ENCODE data around the gene TP53TG5. TPM values are rescaled to one million over a fixed set of nuclear protein-coding genes. Genes with fewer than 3 reads are reported as not detected.

Gene TP53TG5
- total RNA-seq, 4 donors from 2014 or later = not detected

DNA sequence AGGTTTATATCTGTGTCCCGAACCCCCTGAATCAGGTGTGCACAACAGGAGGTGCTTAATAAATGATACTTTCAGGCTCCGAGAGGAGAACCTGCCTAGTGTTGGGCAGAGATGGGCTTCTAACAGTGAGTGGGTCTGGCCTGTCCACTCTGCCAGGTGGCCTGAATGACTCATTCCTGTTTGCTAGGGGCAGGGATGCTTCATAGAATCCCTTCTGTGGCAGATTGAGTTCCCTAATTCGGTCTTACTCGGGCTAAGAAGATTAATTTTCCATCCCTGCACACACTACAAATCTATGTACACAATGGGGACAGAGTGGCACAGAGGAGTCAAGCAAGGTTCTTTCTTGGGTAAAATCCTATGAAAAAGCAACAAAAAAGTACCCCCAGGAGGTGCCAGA, 49.7 kb downstream of the TP53TG5 start:
- Histone ChIP-seq H3K36me3 (peaks cover 52 to 57% of the 10 kb centered on the region in 2 donors), H3K9me3 (no peaks in the 10 kb centered on the region), H3K27me3 (no peaks in the 10 kb centered on the region), H3K4me3 (replicated peaks in 1 of 3) (no peak overlapping the region), H3K4me1 (peaks cover 0 to 4% of the 10 kb centered on the region in 2 donors), H3K27ac (no peak overlapping the region)
- WGBS, 2 donors = 92% methylated on average over 4 of the region's 4 CpGs
- no peak for DNase-seq
- TF ChIP-seq POLR2A (IDR thresholded peaks at IDR 0.05) = no peak
- TF ChIP-seq, protein P1, sequence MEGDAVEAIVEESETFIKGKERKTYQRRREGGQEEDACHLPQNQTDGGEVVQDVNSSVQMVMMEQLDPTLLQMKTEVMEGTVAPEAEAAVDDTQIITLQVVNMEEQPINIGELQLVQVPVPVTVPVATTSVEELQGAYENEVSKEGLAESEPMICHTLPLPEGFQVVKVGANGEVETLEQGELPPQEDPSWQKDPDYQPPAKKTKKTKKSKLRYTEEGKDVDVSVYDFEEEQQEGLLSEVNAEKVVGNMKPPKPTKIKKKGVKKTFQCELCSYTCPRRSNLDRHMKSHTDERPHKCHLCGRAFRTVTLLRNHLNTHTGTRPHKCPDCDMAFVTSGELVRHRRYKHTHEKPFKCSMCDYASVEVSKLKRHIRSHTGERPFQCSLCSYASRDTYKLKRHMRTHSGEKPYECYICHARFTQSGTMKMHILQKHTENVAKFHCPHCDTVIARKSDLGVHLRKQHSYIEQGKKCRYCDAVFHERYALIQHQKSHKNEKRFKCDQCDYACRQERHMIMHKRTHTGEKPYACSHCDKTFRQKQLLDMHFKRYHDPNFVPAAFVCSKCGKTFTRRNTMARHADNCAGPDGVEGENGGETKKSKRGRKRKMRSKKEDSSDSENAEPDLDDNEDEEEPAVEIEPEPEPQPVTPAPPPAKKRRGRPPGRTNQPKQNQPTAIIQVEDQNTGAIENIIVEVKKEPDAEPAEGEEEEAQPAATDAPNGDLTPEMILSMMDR (IDR thresholded peaks at IDR 0.05) = no peak
- intact Hi-C loops (cut with DNase I) = no loop called here

GRCh38 chr20:45325371-45325770, 52.8 kb downstream of the TP53TG5 start:
- no peaks in the 10 kb centered on the region for H3K9me3 ChIP-seq
- H3K36me3 ChIP-seq = peaks cover 31 to 42% of the 10 kb centered on the region in 2 donors
- peaks cover 0 to 4% of the 10 kb centered on the region in 2 donors for H3K4me1 ChIP-seq
- intact Hi-C loops (cut with DNase I) = no loop called here
- TF ChIP-seq POLR2A (IDR thresholded peaks at IDR 0.05) = no peak
- TF ChIP-seq, protein P1 (IDR thresholded peaks at IDR 0.05) = no peak
- H3K4me3 ChIP-seq (replicated peaks in 1 of 3) = no peak overlapping the region
- no peak overlapping the region for H3K27ac ChIP-seq
- 79 to 93% methylated on average over 3 to 6 of the region's 6 CpGs for WGBS, 2 donors
- DNase-seq = no peak
- H3K27me3 ChIP-seq = no peaks in the 10 kb centered on the region

DNA sequence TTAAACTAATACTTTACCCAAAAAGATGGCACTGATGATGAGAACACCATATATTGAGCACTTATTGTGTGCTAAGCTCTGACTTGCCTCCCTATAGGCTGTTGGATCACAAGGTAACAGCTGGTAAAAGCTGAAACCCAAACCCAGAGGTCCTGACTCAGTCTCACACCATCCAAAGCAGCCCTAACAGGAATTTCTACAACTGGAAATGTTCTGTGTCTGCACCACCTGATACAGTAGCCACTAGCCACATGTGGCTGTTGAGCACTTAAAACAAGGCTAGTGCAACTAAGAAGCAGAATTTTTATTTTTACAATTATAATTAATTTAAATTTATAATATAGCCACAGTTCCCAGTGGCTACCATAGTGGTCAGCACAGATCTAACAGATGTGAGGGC, 54.4 kb downstream of the TP53TG5 start:
- Histone ChIP-seq H3K9me3 (no peaks in the 10 kb centered on the region), H3K4me1 (no peaks in the 10 kb centered on the region), H3K27ac (no peak overlapping the region), H3K27me3 (no peaks in the 10 kb centered on the region), H3K36me3 (peaks cover 21 to 26% of the 10 kb centered on the region in 2 donors), H3K4me3 (replicated peaks in 1 of 3) (no peak overlapping the region)
- intact Hi-C loops (cut with DNase I) = no loop called here
- no peak for TF ChIP-seq POLR2A (IDR thresholded peaks at IDR 0.05)
- TF ChIP-seq, protein P1 (IDR thresholded peaks at IDR 0.05) = no peak
- no peak for DNase-seq

DNA sequence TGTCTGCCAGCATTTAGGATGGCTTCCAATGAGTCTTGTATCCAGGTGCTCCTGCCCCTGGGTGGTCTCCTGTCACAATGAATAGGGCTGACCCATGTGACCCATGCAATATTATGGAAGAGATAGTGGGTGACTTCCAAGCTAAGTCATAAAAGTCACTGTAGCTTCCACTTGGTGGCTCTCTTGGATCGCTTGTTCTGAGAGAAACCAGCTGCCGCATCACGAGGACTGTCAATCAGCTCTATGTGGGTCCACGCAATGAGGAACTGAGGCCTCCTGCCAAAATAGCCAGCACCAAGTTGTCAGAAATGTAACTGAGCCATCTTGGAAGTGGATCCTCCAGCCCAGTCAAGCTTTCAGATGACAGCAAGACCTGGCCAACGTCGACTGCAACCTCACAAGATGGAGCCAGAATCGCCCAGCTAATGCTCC, 55.2 kb downstream of the TP53TG5 start:
- no peak overlapping the region for H3K27ac ChIP-seq
- H3K36me3 ChIP-seq = peaks cover 13 to 19% of the 10 kb centered on the region in 2 donors
- TF ChIP-seq, protein P1 (IDR thresholded peaks at IDR 0.05) = peak in 4 of 6 experiments; percentile 20 to 49 (median 44)
- no peak for TF ChIP-seq POLR2A (IDR thresholded peaks at IDR 0.05)
- H3K9me3 ChIP-seq = no peaks in the 10 kb centered on the region
- peak; percentile 49 to 54 for DNase-seq
- WGBS, 2 donors = 66 to 80% methylated on average over 7 of the region's 7 CpGs
- H3K27me3 ChIP-seq = no peaks in the 10 kb centered on the region
- H3K4me3 ChIP-seq (replicated peaks in 1 of 3) = no peak overlapping the region
- no peaks in the 10 kb centered on the region for H3K4me1 ChIP-seq
- intact Hi-C loops (cut with DNase I) = no loop called here

Small RNAs within 50 kb of the gene (microRNA-seq; reads per million reads assigned to microRNA genes)
- not detected for gene MIR6812

Small RNAs within 50 kb of the gene (small RNA-seq; reads per million reads assigned to genes)
- not detected for gene MIR6812

Other genes with a start within 250 kb of the TP53TG5 start
- gene PI3, start 203.4 kb downstream of the TP53TG5 start, total RNA-seq = not detected
- gene SEMG1, start 171.3 kb downstream of the TP53TG5 start, total RNA-seq = not detected
- not detected for gene SEMG2, start 157.0 kb downstream of the TP53TG5 start, total RNA-seq
- gene SLPI, start 123.8 kb downstream of the TP53TG5 start, total RNA-seq = 10 to 100 TPM in 3 of 4 donors, 1 to 10 TPM in 1; 3.0 to 52.4 (median 39.6) TPM
- not detected for gene RBPJL, start 71.5 kb downstream of the TP53TG5 start, total RNA-seq
- gene MATN4, start 70.0 kb downstream of the TP53TG5 start, total RNA-seq = 1 to 10 TPM in 1 of 4 donors, not detected in 3; 1.2 TPM
- 100 to 1,000 TPM in 1 of 4 donors, 10 to 100 TPM in 3; 35.5 to 101 (median 63.3) TPM for gene SDC4, start 29.9 kb downstream of the TP53TG5 start, total RNA-seq
- gene SYS1, start 15.2 kb downstream of the TP53TG5 start, total RNA-seq = 10 to 100 TPM; 52.7 to 86.1 (median 76.6) TPM
- 10 to 100 TPM; 12.1 to 47.4 (median 20.9) TPM for gene DBNDD2, start 30.0 kb upstream of the TP53TG5 start, total RNA-seq
- gene PIGT, start 37.8 kb upstream of the TP53TG5 start, total RNA-seq = 100 to 1,000 TPM in 3 of 4 donors, 10 to 100 TPM in 1; 85.0 to 122 (median 114) TPM
- gene WFDC2, start 91.4 kb upstream of the TP53TG5 start, total RNA-seq = 100 to 1,000 TPM; 109 to 163 (median 131) TPM
- gene SPINT3, start 137.3 kb upstream of the TP53TG5 start, total RNA-seq = not detected
- gene WFDC6, start 161.2 kb upstream of the TP53TG5 start, total RNA-seq = not detected
- 1 to 10 TPM in 3 of 4 donors, under 1 TPM in 1; 0.45 to 4.2 (median 1.7) TPM for gene EPPIN, start 169.1 kb upstream of the TP53TG5 start, total RNA-seq
- 1 to 10 TPM in 1 of 4 donors, under 1 TPM in 1, not detected in 2; 0.78 to 1.3 TPM for gene WFDC8, start 201.0 kb upstream of the TP53TG5 start, total RNA-seq